Activated CD8-positive, alpha-beta memory T cell treated with anti-CD3 and anti-CD28 coated beads for 48 hours (primary cell): ENCODE measurements around the gene IL12RB2.

Experiments
- DNase-seq, 3 experiments: peaks; one replicate each; pipeline ENCODE4 v3.0.0-alpha.2; 2020; ENCODE audit warnings: low read depth in 2 of 3, low spot score in 2 of 3

Gene IL12RB2

GRCh38 chr1:67308136-67308535 lies 463 bp downstream of the IL12RB2 start:
- no peak for DNase-seq

- DNase-seq: no peak
Observed at GRCh38 chr1:67312615-67313014, 4.9 kb downstream of the IL12RB2 start.

GRCh38 chr1:67313934-67314671 lies 6.4 kb downstream of the IL12RB2 start:
- DNase-seq: no peak

- no peak for DNase-seq
Observed at GRCh38 chr1:67314696-67315095, 7.0 kb downstream of the IL12RB2 start.

- DNase-seq: no peak
Observed at GRCh38 chr1:67316180-67316902, 8.7 kb downstream of the IL12RB2 start.

GRCh38 chr1:67316918-67317317 lies 9.2 kb downstream of the IL12RB2 start:
- no peak for DNase-seq

- DNase-seq: no peak
Observed at GRCh38 chr1:67317803-67318202, 10.1 kb downstream of the IL12RB2 start.

- no peak for DNase-seq
Observed at GRCh38 chr1:67322442-67322841, 14.8 kb downstream of the IL12RB2 start.

GRCh38 chr1:67323087-67323486 lies 15.4 kb downstream of the IL12RB2 start:
- DNase-seq: no peak

GRCh38 chr1:67324068-67324467 lies 16.4 kb downstream of the IL12RB2 start:
- DNase-seq: no peak

GRCh38 chr1:67327864-67328466 lies 20.3 kb downstream of the IL12RB2 start:
- no peak for DNase-seq

- no peak for DNase-seq
Observed at GRCh38 chr1:67332653-67333529, 25.2 kb downstream of the IL12RB2 start.

- no peak for DNase-seq
Observed at GRCh38 chr1:67333603-67334002, 25.9 kb downstream of the IL12RB2 start.

- no peak for DNase-seq
Observed at GRCh38 chr1:67335411-67335810, 27.7 kb downstream of the IL12RB2 start.

GRCh38 chr1:67336157-67336556 lies 28.5 kb downstream of the IL12RB2 start:
- no peak for DNase-seq

GRCh38 chr1:67336783-67337182 lies 29.1 kb downstream of the IL12RB2 start:
- peak in 1 of 3 experiments; percentile 16 for DNase-seq

GRCh38 chr1:67338642-67339041 lies 31.0 kb downstream of the IL12RB2 start:
- no peak for DNase-seq

- no peak for DNase-seq
Observed at GRCh38 chr1:67339623-67340343, 32.1 kb downstream of the IL12RB2 start.

- DNase-seq: no peak
Observed at GRCh38 chr1:67342076-67342890, 34.6 kb downstream of the IL12RB2 start.

- no peak for DNase-seq
Observed at GRCh38 chr1:67345556-67345955, 37.9 kb downstream of the IL12RB2 start.
